ENCODE measurements around the gene BEND6.
A peak's percentile ranks its signal among the peaks of the same experiment; 100 is the strongest.
"Not testable (repeated sequence)": the region's sequence is repeated elsewhere in the genome, so short reads cannot be mapped to it uniquely, and the experiment has no call there.

BEND6 gene

GRCh38 chr6:57040011-57040410, 85.1 kb downstream of the BEND6 start:
- DNase-seq: no peak

- not testable (repeated sequence) for DNase-seq
Observed at GRCh38 chr6:57044061-57044460, 89.2 kb downstream of the BEND6 start.

- DNase-seq: no peak
Observed at GRCh38 chr6:57044568-57044967, 89.7 kb downstream of the BEND6 start.

DNA sequence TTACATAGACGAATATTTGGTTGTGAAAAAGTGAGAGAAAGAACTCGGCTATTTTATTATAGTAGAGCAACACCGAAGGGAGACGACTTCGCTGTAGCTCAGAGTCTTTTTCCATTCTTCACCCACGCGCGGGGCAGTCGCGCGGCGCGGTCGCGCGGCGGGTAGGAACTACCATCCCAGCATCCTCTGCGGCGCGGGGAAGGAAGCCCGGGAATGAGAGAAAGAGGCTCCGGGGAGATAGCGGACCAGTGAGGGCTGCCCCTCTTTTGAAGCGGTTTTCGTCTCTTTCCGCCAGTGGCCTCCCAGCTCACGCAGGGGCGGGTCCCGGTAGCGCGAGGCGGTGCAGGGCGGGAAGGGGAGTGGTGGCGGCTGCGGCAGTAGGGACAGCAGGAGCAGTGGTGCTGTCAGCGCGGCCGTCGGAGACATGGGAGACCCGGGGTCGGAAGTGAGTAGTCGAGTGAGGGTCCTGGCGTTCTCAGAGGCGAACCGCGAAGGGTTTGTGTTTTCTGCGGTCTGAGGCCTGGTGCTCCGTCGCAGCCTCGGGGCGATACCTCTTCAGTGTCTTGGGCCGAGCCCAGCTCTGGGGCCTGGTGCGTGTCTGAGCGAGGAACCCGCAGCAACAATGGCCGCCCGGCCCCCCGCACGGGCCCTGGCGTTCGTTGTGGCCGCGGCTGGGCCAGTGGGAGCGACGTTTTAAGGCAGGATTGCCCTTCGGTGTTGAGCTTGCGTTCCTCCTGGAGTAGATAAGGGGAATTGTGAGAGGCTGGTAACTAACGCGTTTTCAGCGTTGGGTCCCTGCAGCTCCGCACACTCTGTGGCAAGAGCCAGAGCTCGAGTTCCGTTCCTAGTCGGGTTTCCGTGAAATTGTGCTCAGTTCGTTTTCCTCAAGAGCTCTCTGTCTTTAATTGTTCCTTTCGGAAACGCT, 91.7 kb downstream of the BEND6 start, which contains the start of gene KIAA1586:
TSS of gene KIAA1586 (plus strand) at position 362 of the 925 bp plus-strand sequence. CDS start at position 425, 63 bp downstream.
- peak; percentile 76 to 80 for DNase-seq

DNA sequence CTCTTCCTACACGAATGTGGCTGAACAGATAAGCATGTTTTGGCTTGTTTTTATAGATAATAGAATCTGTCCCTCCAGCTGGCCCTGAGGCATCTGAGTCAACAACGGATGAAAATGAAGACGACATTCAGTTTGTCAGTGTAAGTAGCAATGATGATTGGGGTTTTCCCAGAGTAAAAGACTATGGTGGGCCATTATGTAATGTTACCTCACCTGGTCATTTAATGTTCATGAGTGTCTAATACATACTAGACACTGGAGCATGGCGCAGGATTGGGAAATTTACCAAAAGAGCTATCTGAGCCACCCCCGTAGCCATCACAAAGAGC, 92.3 kb downstream of the BEND6 start:
- DNase-seq: not testable (repeated sequence)

DNA sequence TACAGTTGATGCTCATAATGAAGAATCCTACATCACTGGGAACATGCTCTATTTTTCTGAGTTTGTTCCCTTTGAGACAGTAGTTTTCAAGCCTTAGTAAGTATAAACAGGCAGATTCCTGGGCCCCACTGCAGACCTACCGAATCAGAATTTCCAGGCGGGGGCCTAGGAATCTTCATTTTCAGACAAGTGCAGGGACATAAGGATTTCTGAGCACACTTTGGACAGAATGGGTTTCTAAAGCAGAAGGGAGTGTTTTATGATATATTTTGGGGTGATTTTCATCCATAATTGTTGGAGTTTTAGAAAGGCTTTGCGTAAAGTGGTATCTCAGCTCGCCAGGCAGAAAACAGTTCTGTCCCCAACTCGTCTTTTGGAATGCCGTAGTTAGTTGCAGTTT, 93.0 kb downstream of the BEND6 start:
- not testable (repeated sequence) for DNase-seq

DNA sequence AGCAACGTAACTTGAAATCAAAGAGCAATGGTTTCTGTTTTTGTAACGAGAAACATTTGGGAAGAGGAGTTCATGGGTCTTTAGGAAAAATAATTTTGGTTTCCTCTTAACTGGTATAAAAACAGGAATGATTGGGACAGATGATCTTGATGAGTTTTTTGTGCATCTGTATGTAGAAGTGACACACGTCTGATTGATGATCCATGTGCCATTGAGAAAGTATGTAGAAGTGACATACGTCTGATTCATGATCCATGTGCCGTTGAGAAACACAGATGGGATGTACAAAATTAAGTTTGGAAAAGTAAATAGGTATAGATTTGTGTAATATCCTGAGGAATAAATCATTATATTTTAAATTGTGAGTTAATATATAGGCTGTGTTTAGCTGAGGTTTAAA, 93.7 kb downstream of the BEND6 start:
- DNase-seq: no peak

- DNase-seq: no peak
Observed at GRCh38 chr6:57063847-57064246, 108.9 kb downstream of the BEND6 start.

GRCh38 chr6:57064809-57065208, 109.9 kb downstream of the BEND6 start:
- no peak for DNase-seq

- no peak for DNase-seq
Observed at GRCh38 chr6:57068061-57068460, 113.2 kb downstream of the BEND6 start.

DNA sequence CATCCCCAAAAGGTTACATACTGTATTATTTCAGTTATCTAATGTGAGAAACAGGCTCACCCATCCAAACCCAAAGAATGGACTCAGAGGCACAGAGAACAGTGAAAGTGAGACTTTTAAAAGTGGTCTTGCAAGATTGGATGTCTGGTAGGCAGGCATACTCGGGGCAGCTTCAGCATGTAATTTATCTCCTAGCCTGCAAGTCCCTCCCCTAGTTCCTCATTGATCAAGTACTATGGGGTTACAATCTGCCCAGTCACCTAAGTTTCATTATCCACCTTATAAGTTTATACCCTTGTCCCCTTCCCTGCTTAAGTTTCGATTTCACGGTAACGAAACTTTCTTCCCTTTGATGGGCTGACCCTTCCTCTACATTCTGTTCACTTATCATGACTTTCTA, 114.3 kb downstream of the BEND6 start:
- DNase-seq: no peak

DNA sequence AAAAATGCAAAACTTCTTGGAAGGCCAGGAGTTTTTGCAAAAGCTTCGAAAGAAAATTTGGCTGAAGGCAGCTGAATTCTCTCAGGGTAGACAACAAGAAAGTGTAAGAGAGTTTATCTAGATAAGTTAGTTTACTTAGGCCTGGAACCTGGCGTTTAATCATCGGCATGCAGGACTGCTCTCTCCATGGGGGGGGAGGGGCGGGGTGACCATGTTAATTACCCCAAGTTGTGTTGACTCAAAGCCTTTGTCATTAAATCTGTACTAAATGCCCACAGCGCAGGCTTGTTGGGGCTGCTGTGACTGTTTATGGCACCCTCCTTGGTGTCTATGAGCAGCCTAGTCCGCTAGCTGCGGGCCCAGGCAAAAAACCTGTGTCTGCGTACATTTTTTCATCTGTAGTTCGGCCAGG, 115.0 kb downstream of the BEND6 start:
- DNase-seq: no peak

DNA sequence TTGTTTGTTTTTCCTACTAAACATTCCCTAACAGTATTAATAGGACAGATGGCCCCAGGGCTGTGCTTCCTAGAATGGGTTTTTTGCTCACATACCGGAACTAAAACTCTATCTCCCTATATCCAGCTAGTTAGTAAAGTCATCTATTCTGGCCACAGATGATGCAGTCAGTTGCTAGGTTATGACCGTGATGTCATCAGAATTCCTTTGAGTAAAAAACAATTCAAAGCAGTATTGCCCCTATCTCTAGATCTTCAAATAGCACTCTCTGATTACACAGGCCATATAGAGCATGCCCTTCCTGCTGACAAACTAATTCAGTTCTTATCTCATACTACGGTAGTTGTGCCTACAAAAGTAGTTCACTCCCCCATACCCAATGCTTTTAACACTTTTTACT, 117.2 kb downstream of the BEND6 start:
- DNase-seq: no peak

DNA sequence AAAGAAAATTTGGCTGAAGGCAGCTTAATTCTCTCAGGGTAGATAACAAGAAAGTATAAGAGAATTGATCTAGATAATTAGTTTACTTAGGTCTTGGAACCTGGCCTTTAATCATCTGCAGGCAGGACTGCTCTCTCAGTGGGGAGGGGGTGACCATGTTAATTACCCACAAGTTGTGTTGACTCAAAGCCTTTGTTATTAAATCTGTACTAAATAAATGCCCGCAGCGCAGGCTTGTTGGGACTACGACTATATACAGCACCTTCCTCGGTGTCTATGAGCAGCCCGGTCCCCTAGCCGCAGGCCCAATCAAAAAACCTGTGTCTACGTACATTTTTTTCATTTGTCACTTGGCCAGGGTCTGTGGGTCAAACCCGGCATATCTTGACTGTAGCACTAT, 119.5 kb downstream of the BEND6 start:
- DNase-seq: no peak

- no peak for DNase-seq
Observed at GRCh38 chr6:57075092-57075491, 120.2 kb downstream of the BEND6 start.

Measured in stimulated activated CD4-positive, alpha-beta T cell treated with anti-CD3 and anti-CD28 coated beads, Interleukin-4, amount 100 ng/mL, for 4 hours (primary cell).